Thyroid gland (tissue), 4 donors: ENCODE measurements around the gene BSN. TPM values are rescaled to one million over a fixed set of nuclear protein-coding genes. Genes with fewer than 3 reads are reported as not detected.

Experiments used
- DNase-seq, 2 donors: peaks; one replicate each; pipeline ENCODE4 v3.0.0-alpha.2; 2019
- H3K27ac ChIP-seq, 3 donors: fragments of 200-600 bp; sonication (generic); 1 replicate in 2 of 3; 2 replicates in 1 of 3; pipeline ENCODE4 v1.5.1; 2016 to 2019; ENCODE audit warnings: mild to moderate bottlenecking in 1 of 3, moderate library complexity in 1 of 3
- H3K27me3 ChIP-seq: fragments of 200-600 bp; sonication (generic); one replicate; pipeline ENCODE4 v1.5.1; 2019
- H3K36me3 ChIP-seq, 2 donors: fragments of 200-600 bp; sonication (generic); one replicate each; pipeline ENCODE4 v1.5.1; 2016 to 2019
- H3K4me1 ChIP-seq, 2 donors: fragments of 200-600 bp; sonication (generic); one replicate each; pipeline ENCODE4 v1.5.1; 2017 to 2019
- H3K4me3 ChIP-seq, 3 donors: fragments of 200-600 bp; sonication (generic); replicated peaks in 1 of 3; 1 replicate in 2 of 3; 2 replicates in 1 of 3; pipeline ENCODE4 v1.5.1; 2016; ENCODE audit warnings: mild to moderate bottlenecking in 1 of 3
- H3K9me3 ChIP-seq: fragments of 200-600 bp; sonication (generic); one replicate; pipeline ENCODE4 v1.5.1; 2017
- POLR2A ChIP-seq, 2 donors: fragments of 450-650 bp; IDR thresholded peaks; one replicate each; pipeline ENCODE4 v1.6.1; 2017; ENCODE audit warnings: antibody characterized with exemption in 2 of 2, mild to moderate bottlenecking in 2 of 2, moderate library complexity in 1 of 2
- WGBS, 2 donors: methylation state at CpG; one replicate each; pipeline ENCODE4 v1.1.5; 2017; 5-methylcytosine and 5-hydroxymethylcytosine counted together
- intact Hi-C: fragments of 100-400 bp; cut with DNase I; formaldehyde crosslinking; loops from one replicate; pipeline ENCODE4 v1.15.1; 2023
- total RNA-seq, 4 donors: library from RNA; depleted of rRNA; stranded (reverse); fragments of >200 nt; gene quantifications; one replicate each; pipeline ENCODE4 v1.2.3, GENCODE V29; 2016
- TF ChIP-seq, protein P1 (sequence below), 6 experiments: fragments of 200-600 bp in 3 of 6; fragments of 450-650 bp in 3 of 6; sonication (generic) in 3 of 6; IDR thresholded peaks; one replicate each; pipeline ENCODE4 v1.5.1; 2016 to 2019; ENCODE audit warnings: antibody characterized with exemption in 6 of 6, mild to moderate bottlenecking in 2 of 6, inconsistent platforms in 1 of 6, moderate library complexity in 1 of 6

Gene BSN
- total RNA-seq, 4 donors from 2014 or later: 0.56 to 1.8 (median 0.99) TPM

DNA sequence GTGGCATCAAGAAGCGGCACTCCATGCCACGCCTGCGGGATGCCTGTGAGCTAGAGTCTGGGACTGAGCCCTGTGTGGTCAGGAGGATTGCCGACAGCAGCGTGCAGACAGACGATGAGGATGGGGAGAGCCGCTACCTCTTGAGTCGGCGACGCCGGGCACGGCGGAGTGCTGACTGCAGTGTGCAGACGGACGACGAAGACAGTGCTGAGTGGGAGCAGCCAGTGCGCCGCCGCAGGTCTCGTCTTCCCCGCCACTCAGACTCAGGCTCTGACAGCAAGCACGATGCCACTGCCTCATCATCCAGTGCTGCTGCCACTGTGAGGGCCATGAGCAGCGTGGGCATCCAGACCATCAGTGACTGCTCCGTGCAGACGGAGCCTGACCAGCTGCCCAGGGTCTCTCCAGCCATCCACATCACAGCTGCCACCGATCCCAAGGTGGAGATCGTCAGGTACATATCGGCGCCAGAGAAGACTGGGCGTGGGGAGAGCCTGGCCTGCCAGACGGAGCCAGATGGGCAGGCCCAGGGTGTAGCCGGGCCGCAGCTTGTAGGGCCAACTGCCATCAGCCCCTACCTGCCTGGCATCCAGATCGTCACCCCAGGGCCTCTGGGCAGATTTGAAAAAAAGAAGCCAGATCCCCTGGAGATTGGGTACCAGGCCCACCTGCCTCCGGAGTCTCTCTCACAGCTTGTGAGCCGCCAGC is 103.1 kb downstream of the BSN start:
- Histone ChIP-seq H3K4me1 (peaks cover 0 to 3% of the 10 kb centered on the region in 2 donors), H3K27ac (no peak overlapping the region), H3K9me3 (no peaks in the 10 kb centered on the region), H3K4me3 (no peak overlapping the region), H3K27me3 (no peaks in the 10 kb centered on the region), H3K36me3 (no peaks in the 10 kb centered on the region)
- no peak for DNase-seq
- TF ChIP-seq, protein P1, sequence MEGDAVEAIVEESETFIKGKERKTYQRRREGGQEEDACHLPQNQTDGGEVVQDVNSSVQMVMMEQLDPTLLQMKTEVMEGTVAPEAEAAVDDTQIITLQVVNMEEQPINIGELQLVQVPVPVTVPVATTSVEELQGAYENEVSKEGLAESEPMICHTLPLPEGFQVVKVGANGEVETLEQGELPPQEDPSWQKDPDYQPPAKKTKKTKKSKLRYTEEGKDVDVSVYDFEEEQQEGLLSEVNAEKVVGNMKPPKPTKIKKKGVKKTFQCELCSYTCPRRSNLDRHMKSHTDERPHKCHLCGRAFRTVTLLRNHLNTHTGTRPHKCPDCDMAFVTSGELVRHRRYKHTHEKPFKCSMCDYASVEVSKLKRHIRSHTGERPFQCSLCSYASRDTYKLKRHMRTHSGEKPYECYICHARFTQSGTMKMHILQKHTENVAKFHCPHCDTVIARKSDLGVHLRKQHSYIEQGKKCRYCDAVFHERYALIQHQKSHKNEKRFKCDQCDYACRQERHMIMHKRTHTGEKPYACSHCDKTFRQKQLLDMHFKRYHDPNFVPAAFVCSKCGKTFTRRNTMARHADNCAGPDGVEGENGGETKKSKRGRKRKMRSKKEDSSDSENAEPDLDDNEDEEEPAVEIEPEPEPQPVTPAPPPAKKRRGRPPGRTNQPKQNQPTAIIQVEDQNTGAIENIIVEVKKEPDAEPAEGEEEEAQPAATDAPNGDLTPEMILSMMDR (IDR thresholded peaks at IDR 0.05): no peak
- no peak for TF ChIP-seq POLR2A (IDR thresholded peaks at IDR 0.05)
- WGBS, 2 donors: 88 to 90% methylated on average over 31 to 34 of the region's 36 CpGs
- intact Hi-C loops: no loop called here

DNA sequence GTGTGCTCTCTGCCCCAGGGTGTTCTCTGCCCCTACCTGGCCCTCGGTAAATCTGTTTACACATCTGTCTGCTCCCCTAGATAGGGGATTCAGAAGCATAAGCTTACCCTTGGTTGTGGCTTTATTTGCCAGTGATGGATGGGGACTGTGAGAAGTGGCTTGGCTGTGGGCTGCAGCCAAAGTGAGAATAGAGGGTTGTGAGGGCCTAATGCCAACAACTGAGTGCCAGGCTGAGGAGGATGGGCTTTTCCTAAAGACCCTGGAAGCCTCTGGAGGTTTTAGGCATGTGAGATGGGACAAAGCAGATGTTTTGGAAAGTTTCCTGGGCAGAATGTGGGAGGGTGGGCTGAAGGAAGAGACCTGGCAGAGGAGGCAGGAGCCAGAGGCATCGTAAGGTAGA is 104.4 kb downstream of the BSN start:
- intact Hi-C loops: no loop called here
- 77 to 79% methylated on average over 2 of the region's 2 CpGs for WGBS, 2 donors
- no peak for TF ChIP-seq POLR2A (IDR thresholded peaks at IDR 0.05)
- TF ChIP-seq, protein P1 (IDR thresholded peaks at IDR 0.05): no peak
- DNase-seq: no peak
- no peak overlapping the region for H3K4me3 ChIP-seq
- no peaks in the 10 kb centered on the region for H3K9me3 ChIP-seq
- H3K36me3 ChIP-seq: no peaks in the 10 kb centered on the region
- peaks cover 0 to 3% of the 10 kb centered on the region in 2 donors for H3K4me1 ChIP-seq
- no peaks in the 10 kb centered on the region for H3K27me3 ChIP-seq
- H3K27ac ChIP-seq: no peak overlapping the region

DNA sequence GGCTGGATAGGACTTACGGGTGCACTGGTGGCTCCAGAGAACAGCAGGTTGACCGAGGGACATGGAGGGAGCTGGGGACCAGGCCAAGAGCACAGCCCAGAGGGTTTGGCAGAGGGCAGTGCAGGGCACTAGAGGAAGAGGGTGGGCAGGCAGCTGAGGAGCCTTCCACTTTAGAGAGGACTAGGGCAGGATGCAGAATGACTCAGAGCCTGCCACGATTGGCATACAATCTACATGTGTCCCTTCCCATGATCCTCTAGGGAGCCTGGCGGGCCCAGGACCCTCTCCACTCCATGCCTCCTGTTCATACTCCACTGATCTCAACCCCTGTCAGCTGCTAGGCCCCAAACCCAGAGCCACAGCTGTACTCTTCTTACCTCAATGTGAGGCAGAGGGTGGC is 105.5 kb downstream of the BSN start:
- H3K27me3 ChIP-seq: no peaks in the 10 kb centered on the region
- no peaks in the 10 kb centered on the region for H3K9me3 ChIP-seq
- no peak for DNase-seq
- intact Hi-C loops: loop anchor here (10.0 kb wide), 1 partner anchor 195 kb away; no protein-coding TSS in a partner anchor
- no peak overlapping the region for H3K27ac ChIP-seq
- no peak overlapping the region for H3K4me3 ChIP-seq
- no peaks in the 10 kb centered on the region for H3K36me3 ChIP-seq
- WGBS, 2 donors: 71 to 89% methylated on average over 3 to 4 of the region's 4 CpGs
- H3K4me1 ChIP-seq: peaks cover 0 to 3% of the 10 kb centered on the region in 2 donors
- TF ChIP-seq POLR2A (IDR thresholded peaks at IDR 0.05): no peak
- TF ChIP-seq, protein P1 (IDR thresholded peaks at IDR 0.05): no peak

DNA sequence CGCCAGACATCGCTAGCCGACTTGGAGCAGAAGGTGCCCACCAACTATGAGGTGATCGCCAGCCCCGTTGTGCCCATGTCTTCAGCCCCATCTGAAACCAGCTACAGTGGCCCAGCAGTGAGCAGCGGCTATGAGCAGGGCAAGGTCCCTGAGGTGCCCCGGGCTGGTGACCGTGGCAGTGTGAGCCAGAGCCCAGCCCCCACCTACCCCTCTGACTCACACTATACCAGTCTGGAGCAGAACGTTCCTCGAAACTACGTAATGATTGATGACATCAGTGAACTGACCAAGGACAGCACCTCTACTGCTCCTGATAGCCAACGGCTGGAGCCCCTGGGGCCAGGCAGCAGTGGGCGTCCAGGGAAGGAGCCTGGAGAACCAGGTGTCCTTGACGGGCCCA is 107.0 kb downstream of the BSN start:
- no peaks in the 10 kb centered on the region for H3K4me1 ChIP-seq
- intact Hi-C loops: loop anchor here (10.0 kb wide), 1 partner anchor 196 kb away; no protein-coding TSS in a partner anchor
- DNase-seq: no peak
- no peak overlapping the region for H3K27ac ChIP-seq
- H3K36me3 ChIP-seq: no peaks in the 10 kb centered on the region
- 89 to 92% methylated on average over 2 to 9 of the region's 14 CpGs for WGBS, 2 donors
- H3K27me3 ChIP-seq: no peaks in the 10 kb centered on the region
- no peaks in the 10 kb centered on the region for H3K9me3 ChIP-seq
- no peak for TF ChIP-seq POLR2A (IDR thresholded peaks at IDR 0.05)
- TF ChIP-seq, protein P1 (IDR thresholded peaks at IDR 0.05): no peak
- no peak overlapping the region for H3K4me3 ChIP-seq

DNA sequence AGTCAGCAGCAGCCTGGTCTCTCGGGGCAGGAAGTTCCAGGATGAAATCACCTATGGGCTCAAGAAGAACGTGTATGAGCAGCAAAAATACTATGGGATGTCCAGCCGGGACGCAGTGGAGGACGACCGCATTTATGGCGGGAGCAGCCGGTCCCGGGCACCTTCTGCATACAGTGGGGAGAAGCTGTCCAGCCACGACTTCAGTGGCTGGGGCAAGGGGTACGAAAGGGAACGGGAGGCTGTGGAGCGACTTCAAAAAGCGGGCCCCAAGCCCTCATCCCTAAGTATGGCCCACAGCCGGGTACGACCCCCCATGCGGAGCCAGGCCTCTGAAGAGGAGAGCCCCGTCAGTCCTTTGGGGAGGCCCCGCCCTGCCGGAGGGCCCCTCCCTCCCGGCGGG is 107.7 kb downstream of the BSN start:
- Histone ChIP-seq H3K4me3 (no peak overlapping the region), H3K9me3 (no peaks in the 10 kb centered on the region), H3K4me1 (no peaks in the 10 kb centered on the region), H3K36me3 (no peaks in the 10 kb centered on the region), H3K27ac (no peak overlapping the region), H3K27me3 (no peaks in the 10 kb centered on the region)
- intact Hi-C loops: loop anchor here (10.0 kb wide), 1 partner anchor 197 kb away; no protein-coding TSS in a partner anchor
- TF ChIP-seq, protein P1 (IDR thresholded peaks at IDR 0.05): no peak
- no peak for TF ChIP-seq POLR2A (IDR thresholded peaks at IDR 0.05)
- WGBS, 2 donors: 86 to 89% methylated on average over 17 to 22 of the region's 22 CpGs
- no peak for DNase-seq
